ENCODE measurements around the gene CORO6. TPM values are rescaled to one million over a fixed set of nuclear protein-coding genes. Genes with fewer than 3 reads are reported as not detected.

CORO6 gene
- total and polyA plus RNA-seq, 2 of the 4 experiments (the other 2 are of a cell fraction), result 3.4 to 7.6 TPM

DNA sequence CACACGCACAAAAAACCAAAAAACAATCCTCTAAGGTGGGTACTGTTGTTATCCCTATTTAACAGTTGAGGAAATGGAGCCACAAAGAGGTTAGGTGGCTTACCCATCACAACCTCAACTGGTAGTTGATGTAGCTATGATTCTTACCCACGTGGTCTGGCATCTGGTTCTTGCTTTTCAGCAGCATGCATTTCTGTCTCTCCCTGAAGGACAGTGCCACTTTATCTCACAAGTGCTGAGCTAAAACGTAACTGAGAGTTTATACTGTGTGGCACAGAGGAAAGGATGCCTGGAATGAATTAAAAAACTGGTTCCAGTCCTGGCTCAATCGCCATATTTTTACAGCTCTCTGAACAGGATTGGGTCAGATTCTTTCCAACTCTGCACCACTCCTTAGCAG lies 1.9 kb upstream of the CORO6 start:
- H3K79me1 ChIP-seq (ENCODE audit: low read depth in 1 of 2, low read length in 2 of 2), result peaks cover 0 to 18% of the 10 kb centered on the region in 2 experiments; a peak in 1 of 4 replicates
- H3K9me3 ChIP-seq (ENCODE audit: control insufficient read depth, insufficient read depth, low read length), result no peaks in the 10 kb centered on the region
- no peak overlapping the region for H3K27ac ChIP-seq (ENCODE audit: insufficient read depth, low read length)
- no peak overlapping the region for H3K9ac ChIP-seq (ENCODE audit: low read depth, low read length)
- no peak overlapping the region for H3K4me3 ChIP-seq (ENCODE audit: insufficient read depth, low read depth, low read length)
- peaks cover 4% of the 10 kb centered on the region; the same call in 1 of the 2 replicates for H4K20me1 ChIP-seq (ENCODE audit: insufficient read depth, low read length)
- H3K14ac ChIP-seq (replicated peaks; ENCODE audit: low read depth, low read length), result no peak overlapping the region
- TF ChIP-seq, protein P1, sequence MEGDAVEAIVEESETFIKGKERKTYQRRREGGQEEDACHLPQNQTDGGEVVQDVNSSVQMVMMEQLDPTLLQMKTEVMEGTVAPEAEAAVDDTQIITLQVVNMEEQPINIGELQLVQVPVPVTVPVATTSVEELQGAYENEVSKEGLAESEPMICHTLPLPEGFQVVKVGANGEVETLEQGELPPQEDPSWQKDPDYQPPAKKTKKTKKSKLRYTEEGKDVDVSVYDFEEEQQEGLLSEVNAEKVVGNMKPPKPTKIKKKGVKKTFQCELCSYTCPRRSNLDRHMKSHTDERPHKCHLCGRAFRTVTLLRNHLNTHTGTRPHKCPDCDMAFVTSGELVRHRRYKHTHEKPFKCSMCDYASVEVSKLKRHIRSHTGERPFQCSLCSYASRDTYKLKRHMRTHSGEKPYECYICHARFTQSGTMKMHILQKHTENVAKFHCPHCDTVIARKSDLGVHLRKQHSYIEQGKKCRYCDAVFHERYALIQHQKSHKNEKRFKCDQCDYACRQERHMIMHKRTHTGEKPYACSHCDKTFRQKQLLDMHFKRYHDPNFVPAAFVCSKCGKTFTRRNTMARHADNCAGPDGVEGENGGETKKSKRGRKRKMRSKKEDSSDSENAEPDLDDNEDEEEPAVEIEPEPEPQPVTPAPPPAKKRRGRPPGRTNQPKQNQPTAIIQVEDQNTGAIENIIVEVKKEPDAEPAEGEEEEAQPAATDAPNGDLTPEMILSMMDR (conservative IDR thresholded peaks at IDR 0.05; ENCODE audit: low read depth, low read length), result no peak
- TF ChIP-seq, protein P2, sequence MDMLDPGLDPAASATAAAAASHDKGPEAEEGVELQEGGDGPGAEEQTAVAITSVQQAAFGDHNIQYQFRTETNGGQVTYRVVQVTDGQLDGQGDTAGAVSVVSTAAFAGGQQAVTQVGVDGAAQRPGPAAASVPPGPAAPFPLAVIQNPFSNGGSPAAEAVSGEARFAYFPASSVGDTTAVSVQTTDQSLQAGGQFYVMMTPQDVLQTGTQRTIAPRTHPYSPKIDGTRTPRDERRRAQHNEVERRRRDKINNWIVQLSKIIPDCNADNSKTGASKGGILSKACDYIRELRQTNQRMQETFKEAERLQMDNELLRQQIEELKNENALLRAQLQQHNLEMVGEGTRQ (IDR thresholded peaks at IDR 0.05; ENCODE audit: low read depth, low read length), result no peak
- TF ChIP-seq, protein P3, sequence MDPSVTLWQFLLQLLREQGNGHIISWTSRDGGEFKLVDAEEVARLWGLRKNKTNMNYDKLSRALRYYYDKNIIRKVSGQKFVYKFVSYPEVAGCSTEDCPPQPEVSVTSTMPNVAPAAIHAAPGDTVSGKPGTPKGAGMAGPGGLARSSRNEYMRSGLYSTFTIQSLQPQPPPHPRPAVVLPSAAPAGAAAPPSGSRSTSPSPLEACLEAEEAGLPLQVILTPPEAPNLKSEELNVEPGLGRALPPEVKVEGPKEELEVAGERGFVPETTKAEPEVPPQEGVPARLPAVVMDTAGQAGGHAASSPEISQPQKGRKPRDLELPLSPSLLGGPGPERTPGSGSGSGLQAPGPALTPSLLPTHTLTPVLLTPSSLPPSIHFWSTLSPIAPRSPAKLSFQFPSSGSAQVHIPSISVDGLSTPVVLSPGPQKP (IDR thresholded peaks at IDR 0.05; ENCODE audit: borderline replicate concordance, low read depth, low read length), result no peak
- no peak for TF ChIP-seq RCOR1 (IDR thresholded peaks at IDR 0.05; ENCODE audit: insufficient replicate concordance, low read length)
- H3K4me2 ChIP-seq (ENCODE audit: low read depth, low read length), result no peak overlapping the region
- no peak overlapping the region for H4K8ac ChIP-seq (ENCODE audit: low read depth in 2 of 2, low read length in 2 of 2)
- H3K27me3 ChIP-seq (ENCODE audit: control insufficient read depth, insufficient read depth, low read length), result no peaks in the 10 kb centered on the region
- H3K4ac ChIP-seq (ENCODE audit: low read depth, low read length), result no peak overlapping the region
- BruUV-seq (replicated peaks), result no TSS peak
- H3K56ac ChIP-seq (ENCODE audit: extremely low read depth, insufficient read depth, low read length), result no peak overlapping the region
- no peak overlapping the region for H2BK5ac ChIP-seq (ENCODE audit: low read depth, low read length, poor library complexity, severe bottlenecking)
- H2AK9ac ChIP-seq (replicated peaks; ENCODE audit: low read depth, low read length, poor library complexity), result no peak overlapping the region
- no peak overlapping the region for H4K91ac ChIP-seq (ENCODE audit: insufficient read depth, low read depth, low read length)
- H2AFZ ChIP-seq (replicated peaks; ENCODE audit: low read length, poor library complexity), result no peak overlapping the region
- no CpG with 5 or more reads among the region's 4 CpGs for WGBS, 2 experiments (ENCODE audit: extremely low coverage in 2 of 2, insufficient read length in 1 of 2)
- H2BK15ac ChIP-seq (ENCODE audit: low read depth, low read length), result no peak overlapping the region
- peaks cover 15% of the 10 kb centered on the region for H3K4me1 ChIP-seq (ENCODE audit: control insufficient read depth, insufficient read depth, low read length)
- H3K23ac ChIP-seq (ENCODE audit: low read depth, low read length), result no peak overlapping the region
- no peak for ATAC-seq (ENCODE audit: low read depth)
- no peak overlapping the region for H4K5ac ChIP-seq (ENCODE audit: low read depth, low read length)
- in situ Hi-C loops (cut with MboI; ENCODE audit: low sequenced_read_pairs), result no loop called here
- no peak overlapping the region for H2AK5ac ChIP-seq (ENCODE audit: low read depth, low read length)
- H2BK20ac ChIP-seq (ENCODE audit: low read depth, low read length), result no peak overlapping the region
- H3K9me1 ChIP-seq (ENCODE audit: insufficient read depth, low read length), result peaks cover 24% of the 10 kb centered on the region
- POLR2A ChIA-PET (ENCODE audit: unreplicated experiment), result no interaction called here
- no peak overlapping the region for H3K18ac ChIP-seq (ENCODE audit: low read depth, low read length)
- intact Hi-C loops (cut with micrococcal nuclease), result no loop called here
- H2BK120ac ChIP-seq (ENCODE audit: low read depth, low read length), result no peak overlapping the region
- CTCF ChIA-PET, result no interaction called here
- dilution Hi-C loops (cut with HindIII; ENCODE audit: low sequenced_read_pairs, unreplicated experiment), result no loop called here
- DNase-seq, result no peak
- H3K36me3 ChIP-seq (ENCODE audit: control insufficient read depth, insufficient read depth, low read length), result peaks cover 5% of the 10 kb centered on the region; the same call in 1 of the 2 replicates
